Retinal pigment epithelial cell (primary cell): ENCODE results near the gene IRF2BP1.

Source experiments
- DNase-seq: peaks from one replicate; pipeline ENCODE4 v3.0.0-alpha.2; 2010; ENCODE audit warnings: low read depth
- H3K4me3 ChIP-seq: 2 replicates; pipeline ENCODE4 v1.5.1; 2011; ENCODE audit warnings: mild to moderate bottlenecking, low read length, control low read depth, moderate library complexity
- CTCF ChIP-seq: conservative IDR thresholded peaks from 2 replicates; pipeline ENCODE4 v1.5.1; 2011; ENCODE audit warnings: low read depth, low read length, control low read depth, inconsistent platforms

Gene IRF2BP1

DNA sequence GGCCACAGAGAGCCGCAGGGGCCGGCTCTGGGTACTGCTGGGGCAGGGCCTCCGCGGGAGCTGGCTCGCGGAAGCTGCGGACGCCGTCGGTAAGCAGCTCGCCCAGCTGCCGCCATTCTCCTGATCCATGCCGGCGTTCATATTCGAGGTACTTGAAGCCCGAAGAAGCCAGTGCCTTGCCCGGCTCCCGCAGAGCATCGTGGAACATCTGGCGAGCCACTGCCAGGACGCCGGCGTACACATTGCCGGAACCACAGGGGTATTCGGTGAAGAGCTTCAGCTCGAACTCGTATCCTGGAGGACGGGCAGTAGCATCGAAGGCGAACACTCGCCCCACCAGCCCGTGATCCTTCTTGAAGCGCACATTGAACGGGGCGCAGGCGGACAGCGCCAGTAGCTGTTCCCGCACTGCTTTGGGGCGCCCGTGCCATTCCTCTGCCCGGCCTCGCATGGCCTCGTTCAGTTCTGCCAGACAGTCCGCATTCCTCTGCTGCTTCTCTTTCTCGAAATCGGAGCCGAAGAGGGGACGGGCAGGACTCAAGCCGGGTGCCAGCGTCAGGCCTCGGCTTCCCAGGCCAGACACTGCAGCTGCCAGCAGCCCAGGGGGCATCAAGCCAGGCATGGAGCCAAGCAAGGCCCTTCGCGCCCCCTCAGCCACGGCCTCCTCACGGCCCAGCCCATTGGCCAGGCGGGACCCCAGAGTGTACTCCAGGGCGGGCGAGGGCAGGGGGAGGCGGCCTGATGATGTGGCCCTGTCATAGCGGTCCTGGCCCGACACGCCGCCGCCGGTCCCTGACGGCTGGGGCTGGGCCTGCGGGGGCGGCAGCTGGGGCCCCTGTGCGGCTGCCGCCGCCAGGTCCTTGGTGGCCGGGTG lies 1.0 kb downstream of the IRF2BP1 start:
- DNase-seq, result no peak
- TF ChIP-seq CTCF, result no peak
- H3K4me3 ChIP-seq, result peak overlapping the region; percentile 69

DNA sequence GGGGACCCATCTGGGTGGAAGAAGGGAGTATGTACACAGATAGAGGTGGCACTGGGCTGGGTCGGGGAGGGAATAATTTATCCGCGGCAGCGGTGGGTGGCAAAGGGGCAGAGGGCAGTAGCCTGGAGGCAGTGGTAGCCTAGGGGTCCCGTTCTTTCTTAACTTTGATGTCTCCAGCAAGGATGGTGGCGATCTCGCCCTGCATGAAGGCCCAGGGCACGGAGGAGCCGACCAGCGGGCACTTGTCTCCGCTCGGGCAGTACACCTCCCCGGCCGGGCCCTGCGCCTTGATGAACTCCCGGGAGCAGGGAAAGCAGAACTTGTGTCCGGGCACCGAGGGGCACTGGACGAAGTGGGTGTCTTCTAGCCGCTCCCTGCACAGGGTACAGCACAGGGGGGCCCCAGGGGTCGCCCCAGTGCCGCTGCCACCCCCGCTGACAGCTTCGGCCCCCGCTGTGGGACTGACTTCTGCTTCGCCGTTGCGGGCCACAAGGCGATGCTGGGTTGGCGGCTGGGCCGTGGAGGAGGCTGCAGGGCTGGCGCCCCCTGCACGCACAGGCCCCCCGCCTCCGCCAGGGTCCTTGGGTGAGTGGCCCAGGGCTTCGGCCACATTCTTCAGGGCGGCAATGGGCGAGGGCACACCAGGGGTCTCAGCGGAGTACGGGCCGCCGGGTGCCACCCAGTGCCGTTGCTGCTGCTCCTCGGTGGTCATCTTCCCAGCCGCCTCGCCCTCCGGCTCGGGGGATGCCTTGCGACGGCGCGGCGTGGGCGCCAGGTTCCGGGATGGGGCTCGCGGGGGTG lies 1.9 kb downstream of the IRF2BP1 start:
- DNase-seq, result no peak
- H3K4me3 ChIP-seq, result no peak overlapping the region

DNA sequence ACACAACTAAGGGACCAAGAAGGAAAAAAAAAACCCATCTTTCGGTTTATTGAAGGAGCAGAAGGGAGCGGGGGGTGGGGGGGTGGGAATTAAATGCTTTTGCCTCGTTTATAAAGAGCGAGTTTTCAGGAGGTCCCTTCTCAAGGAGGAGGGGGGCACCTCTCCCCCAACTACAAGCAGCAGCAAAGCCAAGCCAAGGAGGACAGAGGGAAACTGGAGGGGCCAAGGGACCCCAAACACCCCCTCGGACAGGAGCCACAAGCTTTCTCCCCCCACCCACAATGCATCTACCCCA lies 2.4 kb downstream of the IRF2BP1 start:
- DNase-seq, result no peak
- no peak for TF ChIP-seq CTCF
- no peak overlapping the region for H3K4me3 ChIP-seq

More for the DNA sequence above, 1.9 kb downstream of the IRF2BP1 start:
- TF ChIP-seq CTCF, result no peak

- DNase-seq, result peak; percentile 48
- TF ChIP-seq CTCF, result peak; percentile 100
- peak overlapping the region; percentile 48 for H3K4me3 ChIP-seq
Measured at GRCh38 chr19:45882652-45883585, 3.0 kb downstream of the IRF2BP1 start.

GRCh38 chr19:45881909-45882528 lies 3.9 kb downstream of the IRF2BP1 start:
- TF ChIP-seq CTCF, result no peak
- peak overlapping the region; percentile 48 for H3K4me3 ChIP-seq
- DNase-seq, result no peak

GRCh38 chr19:45881082-45881908 lies 4.6 kb downstream of the IRF2BP1 start:
- H3K4me3 ChIP-seq, result no peak overlapping the region
- no peak for DNase-seq
- TF ChIP-seq CTCF, result no peak
